HG03045 (cell line): ENCODE data around the gene KMT2A.
A peak's percentile ranks its signal among the peaks of the same experiment; 100 is the strongest.
"Not testable (repeated sequence)": the region's sequence is repeated elsewhere in the genome, so short reads cannot be mapped to it uniquely, and the experiment has no call there.

Source experiments
- ATAC-seq: cut with Tn5 transposase; IDR thresholded peaks from one replicate; pipeline ENCODE4 v1.9.1; 2021; ENCODE audit warnings: mild to moderate bottlenecking, moderate library complexity; ENCODE audit not compliant: unreplicated experiment

Gene KMT2A

DNA sequence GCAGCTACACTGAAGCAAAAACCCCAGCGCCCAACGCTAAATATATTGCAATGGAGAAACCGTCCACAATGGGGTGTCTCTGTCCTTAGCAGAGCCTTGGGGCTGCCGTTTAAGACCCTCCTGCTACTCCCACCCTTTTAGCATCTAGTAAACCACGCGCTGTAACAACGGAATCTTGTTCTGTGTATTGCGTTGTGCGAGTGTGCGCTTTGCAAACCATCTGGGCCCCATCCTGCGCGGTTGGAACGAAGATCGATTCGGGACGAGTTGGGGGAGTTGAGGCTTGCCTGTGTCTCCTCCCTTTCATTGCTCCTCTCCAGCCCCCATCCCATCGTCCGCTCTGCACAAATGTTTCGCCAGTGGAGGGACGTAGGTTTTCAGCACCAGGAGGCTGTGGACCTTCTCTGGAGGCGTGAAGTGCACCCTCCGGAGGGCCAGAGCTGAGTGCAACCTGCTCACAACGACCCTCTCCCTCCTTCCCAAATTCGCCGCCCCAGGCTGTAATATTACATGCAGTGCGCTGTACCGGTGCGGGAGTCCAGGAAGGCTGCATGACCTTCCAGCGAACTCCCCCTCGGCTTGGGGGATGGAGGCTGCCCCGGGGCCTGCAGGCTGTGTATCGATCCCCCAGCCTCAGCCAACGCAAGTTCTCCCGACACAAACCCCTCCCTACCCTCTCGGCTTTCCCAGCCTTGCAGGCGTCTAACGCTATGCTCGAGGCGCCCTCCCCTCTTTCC lies 1.6 kb upstream of the KMT2A start:
- ATAC-seq, result no peak

DNA sequence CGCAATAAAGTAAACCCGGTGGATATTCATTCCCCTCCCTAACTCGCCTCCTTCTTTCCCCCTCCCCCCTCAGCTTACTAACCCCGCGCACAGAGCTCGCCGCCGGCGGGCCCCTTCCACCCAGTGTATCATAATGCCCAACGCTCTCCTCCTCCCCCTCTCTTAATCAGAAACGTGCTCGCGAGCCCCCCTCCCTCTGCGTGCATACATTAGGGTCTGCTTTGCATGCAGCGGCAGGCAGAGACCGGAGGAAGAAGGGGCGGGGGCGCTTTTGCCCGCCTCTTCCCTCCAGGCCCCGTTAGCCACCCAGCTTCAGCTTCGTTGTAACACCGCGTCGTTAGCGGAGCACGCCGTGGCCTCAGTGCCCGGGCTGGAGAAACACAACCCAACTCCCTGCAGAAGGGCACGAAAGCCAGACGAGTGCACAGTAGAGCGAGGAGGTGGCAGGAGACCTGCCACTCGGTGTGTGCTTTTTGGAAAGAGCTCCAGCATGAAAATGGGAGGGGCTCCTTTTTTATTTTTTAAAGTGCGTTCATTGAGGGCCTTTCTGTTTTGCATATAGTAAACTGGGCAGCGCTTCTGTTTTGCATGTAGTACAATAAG lies 901 bp upstream of the KMT2A start:
- ATAC-seq, result peak; percentile 20

DNA sequence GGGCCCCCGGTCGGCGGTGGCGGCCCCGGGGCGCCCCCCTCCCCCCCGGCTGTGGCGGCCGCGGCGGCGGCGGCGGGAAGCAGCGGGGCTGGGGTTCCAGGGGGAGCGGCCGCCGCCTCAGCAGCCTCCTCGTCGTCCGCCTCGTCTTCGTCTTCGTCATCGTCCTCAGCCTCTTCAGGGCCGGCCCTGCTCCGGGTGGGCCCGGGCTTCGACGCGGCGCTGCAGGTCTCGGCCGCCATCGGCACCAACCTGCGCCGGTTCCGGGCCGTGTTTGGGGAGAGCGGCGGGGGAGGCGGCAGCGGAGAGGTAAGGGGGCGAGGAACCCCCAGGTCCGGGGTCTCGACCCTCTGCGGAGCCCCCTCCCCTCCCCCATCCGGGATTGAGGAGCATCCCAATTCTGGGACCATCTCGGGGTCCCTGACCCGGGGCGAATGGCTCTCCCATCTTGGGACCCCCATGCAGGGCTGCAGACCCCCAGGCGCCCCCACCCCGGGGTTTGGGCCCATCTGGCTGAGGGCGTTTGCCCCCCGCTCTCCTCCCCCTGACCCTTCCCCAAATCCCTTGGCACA lies 431 bp downstream of the KMT2A start:
- peak; percentile 18 for ATAC-seq

- no peak for ATAC-seq
Measured at GRCh38 chr11:118437208-118438125, 1.2 kb downstream of the KMT2A start.

DNA sequence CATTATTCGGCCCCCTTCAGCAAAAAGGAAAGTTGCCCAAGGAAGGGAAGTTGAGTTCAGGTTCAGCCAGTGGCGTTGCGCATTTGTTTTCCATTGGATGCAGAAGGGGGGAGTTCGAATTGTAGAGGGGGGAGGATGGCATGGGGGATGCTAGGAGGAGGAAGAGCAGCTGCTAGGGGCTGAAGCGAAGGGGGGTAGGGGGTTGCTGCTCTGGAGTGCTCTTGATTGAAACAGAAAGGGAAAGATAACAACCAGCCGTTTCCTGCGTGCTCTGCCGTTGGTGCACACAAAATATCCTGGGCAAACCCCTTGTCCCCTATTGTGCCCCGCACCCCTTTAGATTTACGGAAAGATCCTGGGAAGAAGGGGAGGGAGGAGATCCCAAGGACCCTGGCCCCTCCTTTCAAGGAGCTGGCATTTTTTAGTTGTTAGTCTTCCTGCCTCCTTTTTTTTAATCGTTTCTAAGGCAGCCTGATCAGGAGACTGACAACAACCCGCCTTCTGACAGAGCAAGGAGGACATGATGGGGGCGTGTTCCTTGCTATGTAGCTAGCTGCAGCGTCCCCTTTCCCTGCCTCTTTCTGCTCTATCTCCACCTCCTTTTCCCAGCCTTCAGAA lies 2.1 kb downstream of the KMT2A start:
- ATAC-seq, result no peak

DNA sequence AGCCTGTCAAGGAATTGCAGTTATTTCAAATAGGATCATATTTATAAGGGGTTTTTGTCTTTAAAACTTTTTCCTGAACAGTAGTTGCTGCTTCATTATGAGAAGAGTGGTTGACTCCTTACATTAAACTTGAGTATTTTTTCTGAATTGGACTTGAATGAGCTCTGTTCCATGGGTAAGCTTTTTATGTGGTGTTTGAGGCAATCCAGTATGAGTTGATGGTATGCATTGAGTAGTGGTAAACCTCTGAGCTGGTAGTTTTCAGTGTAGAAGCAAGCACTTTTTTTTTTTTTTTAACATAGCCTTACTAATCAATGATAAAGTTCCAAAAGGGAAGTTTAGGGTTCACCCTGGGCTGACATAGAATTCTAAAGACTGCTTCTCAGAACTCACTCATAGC lies 3.4 kb downstream of the KMT2A start:
- no peak for ATAC-seq

GRCh38 chr11:118441770-118442275 lies 5.5 kb downstream of the KMT2A start:
- no peak for ATAC-seq

DNA sequence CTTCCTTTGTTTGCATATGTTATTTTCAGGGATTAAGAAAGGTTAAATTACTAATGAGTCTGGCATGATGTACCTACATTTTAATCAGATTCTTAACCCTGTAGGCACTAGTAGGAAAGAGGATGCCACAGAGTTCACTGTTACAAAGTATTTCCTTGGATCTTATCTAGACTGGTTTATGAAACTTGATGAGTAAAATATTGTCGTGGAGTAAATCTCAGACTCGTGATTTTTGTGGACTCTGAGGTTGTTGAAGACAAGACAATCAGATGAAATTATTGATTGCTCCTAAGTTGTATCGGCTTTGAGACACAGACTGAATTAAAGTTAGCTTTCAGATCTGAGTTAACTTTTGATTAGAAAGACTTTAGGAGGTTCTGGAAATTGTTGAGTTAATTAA lies 6.0 kb downstream of the KMT2A start:
- ATAC-seq, result no peak

GRCh38 chr11:118442908-118443589 lies 6.8 kb downstream of the KMT2A start:
- no peak for ATAC-seq

DNA sequence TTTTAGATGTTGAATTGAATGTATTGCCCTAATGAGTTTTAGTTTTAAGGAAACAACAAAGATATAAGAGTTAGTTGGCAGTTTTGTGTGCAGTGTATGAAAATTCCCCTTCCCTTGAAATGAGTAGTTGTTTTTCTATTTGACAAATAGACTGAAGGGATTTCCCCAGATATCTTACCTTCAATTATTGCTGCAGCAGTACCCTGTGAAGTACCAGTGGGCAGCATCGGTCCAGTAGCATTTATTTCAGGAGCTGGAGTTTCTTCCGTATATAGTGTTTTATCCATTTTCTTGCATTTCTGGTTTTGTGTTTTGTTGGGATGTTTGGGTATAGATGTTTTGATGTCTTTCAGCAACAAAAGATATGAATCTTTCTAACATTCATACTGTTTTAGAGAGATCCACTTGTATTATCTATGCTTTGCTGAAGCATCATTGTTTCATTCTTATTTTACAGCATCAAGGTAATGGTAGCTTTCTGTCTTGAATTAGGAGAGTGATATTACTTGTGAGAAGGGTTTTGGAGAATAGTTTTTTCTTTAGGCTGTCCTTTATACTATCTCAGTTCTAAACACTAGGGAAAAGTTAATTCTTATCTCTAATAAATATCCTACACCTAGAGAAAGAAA lies 7.4 kb downstream of the KMT2A start:
- no peak for ATAC-seq

GRCh38 chr11:118447423-118447822 lies 11.1 kb downstream of the KMT2A start:
- no peak for ATAC-seq

DNA sequence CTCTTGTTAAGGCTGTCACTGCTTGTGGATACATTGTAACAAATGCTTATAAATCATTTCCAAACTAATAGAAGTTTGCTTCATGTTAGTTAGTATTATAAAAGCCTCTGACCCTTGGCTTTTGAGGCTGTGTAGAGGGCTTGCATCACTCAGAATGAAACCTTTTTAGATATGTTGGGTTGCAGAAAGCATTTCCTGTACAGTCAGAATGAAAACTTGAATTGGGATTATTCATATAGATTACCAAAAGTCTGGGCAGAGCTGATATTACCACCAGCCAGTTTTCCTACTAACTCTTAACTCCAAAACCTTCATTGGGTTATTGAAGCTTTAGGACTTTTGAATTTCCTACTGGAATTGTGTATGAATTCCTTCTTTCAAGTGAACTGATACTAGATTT lies 12.0 kb downstream of the KMT2A start:
- no peak for ATAC-seq

- no peak for ATAC-seq
Measured at GRCh38 chr11:118449316-118449918, 13.1 kb downstream of the KMT2A start.

GRCh38 chr11:118450451-118450850 lies 14.2 kb downstream of the KMT2A start:
- ATAC-seq, result no peak

DNA sequence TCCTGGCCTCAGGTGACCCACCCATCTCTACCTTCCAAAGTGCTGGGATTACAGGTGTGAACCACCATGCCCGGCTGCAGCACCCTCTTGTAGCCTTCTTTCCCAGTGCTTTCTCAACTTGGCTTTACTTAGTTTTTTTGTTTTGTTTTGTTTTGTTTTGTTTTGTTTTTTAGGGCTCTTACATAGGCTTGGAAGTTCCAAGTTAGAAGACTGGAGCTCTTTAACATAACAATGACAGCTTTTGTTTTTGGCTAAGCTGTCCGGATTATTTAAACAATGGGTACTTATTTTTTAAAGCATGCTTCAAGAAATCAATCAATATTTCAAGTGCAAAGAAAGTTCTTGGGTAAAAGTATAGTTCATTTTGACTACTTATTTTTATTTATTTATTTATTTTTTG lies 25.9 kb downstream of the KMT2A start:
- no peak for ATAC-seq

- ATAC-seq, result not testable (repeated sequence)
Measured at GRCh38 chr11:118468968-118469367, 32.7 kb downstream of the KMT2A start.

- ATAC-seq, result no peak
Measured at GRCh38 chr11:118471030-118471429, 34.7 kb downstream of the KMT2A start.

- no peak for ATAC-seq
Measured at GRCh38 chr11:118473537-118473936, 37.2 kb downstream of the KMT2A start.

DNA sequence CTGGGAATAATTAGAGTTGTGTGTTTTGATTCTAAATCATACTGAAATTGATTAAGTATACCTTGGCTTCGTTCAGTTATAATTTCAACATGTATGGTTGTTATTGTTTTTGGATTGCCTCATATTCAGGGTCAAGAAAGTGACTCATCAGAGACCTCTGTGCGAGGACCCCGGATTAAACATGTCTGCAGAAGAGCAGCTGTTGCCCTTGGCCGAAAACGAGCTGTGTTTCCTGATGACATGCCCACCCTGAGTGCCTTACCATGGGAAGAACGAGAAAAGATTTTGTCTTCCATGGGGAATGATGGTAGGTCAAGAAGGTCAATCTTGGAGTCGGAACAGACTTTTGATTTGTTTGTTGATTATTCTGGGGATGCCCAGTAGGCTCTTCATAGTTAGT lies 40.4 kb downstream of the KMT2A start:
- ATAC-seq, result no peak
